Heart left ventricle (tissue), 16 donors: ENCODE results near the gene ADRA1B. TPM values are rescaled to one million over a fixed set of nuclear protein-coding genes. Genes with fewer than 3 reads are reported as not detected.
"Not testable (repeated sequence)": the region's sequence is repeated elsewhere in the genome, so short reads cannot be mapped to it uniquely, and the experiment has no call there.

Experiments used
- ATAC-seq, 4 donors: fragments of 200-7000 bp; cut with Tn5 transposase; one replicate each; pipeline ENCODE4 v1.9.1; 2020 to 2022; ENCODE audit warnings: moderate library complexity in 4 of 4, mild to moderate bottlenecking in 3 of 4, moderate number of reproducible peaks in 1 of 4
- DNase-seq, 5 donors: peaks; one replicate each; pipeline ENCODE4 v3.0.0-alpha.2; 2020
- H3K27ac ChIP-seq, 12 donors: fragments of 200-600 bp; sonication (generic) in 4 of 12; one replicate each; pipeline versions ENCODE4 v1.5.0 to v1.8.0; 2016 to 2022; ENCODE audit warnings: mild to moderate bottlenecking in 2 of 12
- H3K27me3 ChIP-seq, 9 donors: fragments of 200-600 bp; sonication (generic) in 2 of 9; one replicate each; pipeline versions ENCODE4 v1.5.1 to v1.8.0; 2016 to 2022; ENCODE audit warnings: mild to moderate bottlenecking in 3 of 9
- H3K36me3 ChIP-seq, 9 donors: fragments of 200-600 bp; sonication (generic) in 2 of 9; one replicate each; pipeline versions ENCODE4 v1.5.0 to v1.8.0; 2018 to 2022; ENCODE audit warnings: mild to moderate bottlenecking in 2 of 9
- H3K4me1 ChIP-seq, 12 donors: fragments of 200-600 bp; sonication (generic) in 4 of 12; one replicate each; pipeline versions ENCODE4 v1.5.0 to v1.8.0; 2016 to 2022; ENCODE audit warnings: mild to moderate bottlenecking in 3 of 12
- H3K4me3 ChIP-seq, 12 donors: fragments of 200-600 bp; sonication (generic) in 4 of 12; one replicate each; pipeline versions ENCODE4 v1.5.0 to v1.8.0; 2017 to 2022; ENCODE audit warnings: mild to moderate bottlenecking in 9 of 12, moderate library complexity in 4 of 12
- H3K9me3 ChIP-seq, 12 donors: fragments of 200-600 bp; sonication (generic) in 4 of 12; one replicate each; pipeline versions ENCODE4 v1.5.0 to v1.8.0; 2016 to 2022; ENCODE audit warnings: mild to moderate bottlenecking in 1 of 12
- POLR2A ChIP-seq, 2 donors: fragments of 450-650 bp; IDR thresholded peaks; one replicate each; pipeline ENCODE4 v1.6.1; 2017; ENCODE audit warnings: antibody characterized with exemption in 2 of 2, mild to moderate bottlenecking in 2 of 2, moderate library complexity in 2 of 2
- WGBS, 4 donors: extraction: QIAGEN DNeasy Blood & Tissue Kit in 2 of 4; methylation state at CpG; one replicate each; pipeline versions ENCODE4 v1.1.5 to v1.1.7; 2013 to 2018; 5-methylcytosine and 5-hydroxymethylcytosine counted together
- intact Hi-C, 10 donors: fragments of 100-400 bp; cut with DNase I; formaldehyde crosslinking; loops; one replicate each; pipeline versions ENCODE4 v1.11.1 to v1.14.2; 2022
- polyA plus RNA-seq, 2 donors: library from polyadenylated mRNA; stranded (reverse); fragments of 200-250 nt; gene quantifications; one replicate each; pipeline ENCODE4 v1.2.3, GENCODE V29; 2013
- total RNA-seq, 9 donors: library from RNA; depleted of rRNA in 2 of 9; stranded (reverse); fragments of >200 nt in 2 of 9; fragmentation: NEBNext Ultra II Directional in 3 of 9; extraction: Animal tissue kit (Norgen Biotek cat#: 25700) in 3 of 9; gene quantifications; one replicate each; pipeline versions ENCODE4 v1.1.0 to v1.2.4, GENCODE V29; 2016 to 2023
- TF ChIP-seq, protein P1 (sequence below), 12 donors: fragments of 200-600 bp; sonication (generic) in 4 of 12; IDR thresholded peaks; one replicate each; pipeline versions ENCODE4 v1.5.0 to v1.8.0; 2018 to 2022; ENCODE audit warnings: antibody characterized with exemption in 12 of 12, mild to moderate bottlenecking in 5 of 12
- donor health status: ischemic (EF 13 %, LVEDD 7.1; RV severe dilation, severe dysfunction).
- donor health status: healthy with polysubstance abuse.
- donor health status: DM: no; HTN: yes; CAD: no.
- donor health status: DM: no; HTN: no; CAD: no.
- donor health status: ischemic (EF 25% LVEDD 6.9; RV normal size, moderate dysfunction).
- donor health status: ischemic (EF 25% LVEDD 5.7; RV mildly dilated, moderate dysfunction).
- donor health status: healthy.
- donor health status: DM: yes; HTN: yes; CAD: no.
- donor health status: ischemic (EF 35%, LVEDD 5.7; RV mildly dilated, moderate dysfunction).
- donor health status: nonischemic (EF 11% LVEDD 7.7; RV severe dilation, severe dysfunction).
- donor health status: DM: yes; HTN: yes; CAD: no.
- donor health status: PGD.
- donor health status: ischemic (EF 29% LVEDD 5.4; RV normal size, mild dysfunction).
- donor health status: nonischemic (EF 23%, LVEDD 6.1; RV moderate dilation, normal function).

Gene ADRA1B
- total and polyA plus RNA-seq, 11 donors, result 0.65 to 5.4 (median 2.3) TPM

DNA sequence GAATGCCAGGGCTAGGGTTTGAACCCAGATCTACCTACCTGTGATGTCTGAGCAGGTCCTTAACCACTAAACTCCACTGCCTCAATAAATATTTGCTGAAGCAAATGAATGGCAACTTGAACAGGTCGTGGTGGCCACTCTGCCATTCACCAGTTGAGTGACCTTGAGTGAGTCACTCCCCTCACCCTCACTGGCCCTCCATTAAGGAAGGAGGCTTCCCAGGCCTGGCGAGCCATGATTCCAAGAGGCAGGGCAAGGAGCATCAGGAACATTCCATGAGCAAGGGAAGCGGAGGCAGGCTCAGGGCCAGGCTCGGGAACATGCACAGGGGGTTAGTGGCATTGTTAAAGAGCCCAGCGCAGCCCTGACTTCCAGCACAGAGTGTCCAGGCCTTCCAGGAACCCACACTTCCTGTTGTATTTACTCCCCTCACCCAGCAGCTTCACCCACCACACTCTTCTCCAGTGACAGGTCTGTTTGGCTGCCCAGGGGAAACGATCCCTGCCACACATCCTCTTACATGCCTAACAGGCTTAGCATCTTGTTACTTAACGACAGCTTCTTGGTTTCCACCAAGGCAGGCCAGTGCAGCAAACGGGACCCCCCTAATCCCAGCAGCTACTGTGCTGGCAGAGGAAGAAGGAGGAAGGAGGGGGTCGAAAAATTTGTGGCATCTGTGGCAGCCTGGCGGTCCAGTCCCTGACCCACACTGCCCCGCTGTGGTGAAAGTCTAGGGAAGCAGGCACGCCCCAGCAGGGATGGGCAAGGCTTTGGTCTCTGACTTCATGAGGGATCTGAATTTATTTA, 49.0 kb downstream of the ADRA1B start:
- H3K27ac ChIP-seq, result no peak overlapping the region
- intact Hi-C loops, result loop anchor here in 8 of 10 donors (1.0 to 10.0 kb wide), 6 partner anchors 45 to 523 kb away; no protein-coding TSS in a partner anchor
- H3K36me3 ChIP-seq, result no peaks in the 10 kb centered on the region
- no peak overlapping the region for H3K4me3 ChIP-seq
- peaks cover 0 to 4% (median 0%) of the 10 kb centered on the region in 12 donors for H3K4me1 ChIP-seq
- WGBS, 4 donors, result 34 to 49% (median 36%) methylated on average over 12 of the region's 12 CpGs
- H3K27me3 ChIP-seq, result peaks cover 0 to 24% (median 2%) of the 10 kb centered on the region in 9 donors
- ATAC-seq (peak; percentile 69 to 85 (median 77)), DNase-seq (peak in 4 of 5 donors; percentile 35 to 65 (median 54))
- TF ChIP-seq, protein P1, sequence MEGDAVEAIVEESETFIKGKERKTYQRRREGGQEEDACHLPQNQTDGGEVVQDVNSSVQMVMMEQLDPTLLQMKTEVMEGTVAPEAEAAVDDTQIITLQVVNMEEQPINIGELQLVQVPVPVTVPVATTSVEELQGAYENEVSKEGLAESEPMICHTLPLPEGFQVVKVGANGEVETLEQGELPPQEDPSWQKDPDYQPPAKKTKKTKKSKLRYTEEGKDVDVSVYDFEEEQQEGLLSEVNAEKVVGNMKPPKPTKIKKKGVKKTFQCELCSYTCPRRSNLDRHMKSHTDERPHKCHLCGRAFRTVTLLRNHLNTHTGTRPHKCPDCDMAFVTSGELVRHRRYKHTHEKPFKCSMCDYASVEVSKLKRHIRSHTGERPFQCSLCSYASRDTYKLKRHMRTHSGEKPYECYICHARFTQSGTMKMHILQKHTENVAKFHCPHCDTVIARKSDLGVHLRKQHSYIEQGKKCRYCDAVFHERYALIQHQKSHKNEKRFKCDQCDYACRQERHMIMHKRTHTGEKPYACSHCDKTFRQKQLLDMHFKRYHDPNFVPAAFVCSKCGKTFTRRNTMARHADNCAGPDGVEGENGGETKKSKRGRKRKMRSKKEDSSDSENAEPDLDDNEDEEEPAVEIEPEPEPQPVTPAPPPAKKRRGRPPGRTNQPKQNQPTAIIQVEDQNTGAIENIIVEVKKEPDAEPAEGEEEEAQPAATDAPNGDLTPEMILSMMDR (IDR thresholded peaks at IDR 0.05), result peak; percentile 38 to 79 (median 63)
- no peak for TF ChIP-seq POLR2A (IDR thresholded peaks at IDR 0.05)
- H3K9me3 ChIP-seq, result no peaks in the 10 kb centered on the region

DNA sequence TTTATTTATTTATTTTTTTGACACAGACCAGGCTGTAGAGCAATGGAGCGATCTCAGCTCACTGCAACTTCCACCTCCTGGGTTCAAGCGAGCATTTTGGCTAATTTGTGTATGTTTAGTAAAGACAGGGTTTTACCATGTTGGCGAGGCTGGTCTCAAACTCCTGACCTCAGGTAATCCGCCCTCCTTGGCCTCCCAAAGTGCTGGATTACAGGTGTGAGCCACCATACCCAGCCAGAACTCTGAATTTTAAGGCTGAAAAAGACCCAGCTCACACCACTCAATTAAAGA, 49.5 kb downstream of the ADRA1B start:
- 63 to 68% (median 64%) methylated on average over 4 of the region's 4 CpGs for WGBS, 4 donors
- not testable (repeated sequence) for H3K27ac ChIP-seq, H3K4me3 ChIP-seq, H3K9me3 ChIP-seq, ATAC-seq, H3K36me3 ChIP-seq, DNase-seq, H3K4me1 ChIP-seq
- peaks cover 0 to 25% (median 4%) of the 10 kb centered on the region in 9 donors for H3K27me3 ChIP-seq
- intact Hi-C loops, result loop anchor here in 8 of 10 donors (1.0 to 10.0 kb wide), 6 partner anchors 45 to 523 kb away; no protein-coding TSS in a partner anchor
- TF ChIP-seq, protein P1 (IDR thresholded peaks at IDR 0.05), result peak in 3 of 12 donors; percentile 1 to 6 (median 5)

DNA sequence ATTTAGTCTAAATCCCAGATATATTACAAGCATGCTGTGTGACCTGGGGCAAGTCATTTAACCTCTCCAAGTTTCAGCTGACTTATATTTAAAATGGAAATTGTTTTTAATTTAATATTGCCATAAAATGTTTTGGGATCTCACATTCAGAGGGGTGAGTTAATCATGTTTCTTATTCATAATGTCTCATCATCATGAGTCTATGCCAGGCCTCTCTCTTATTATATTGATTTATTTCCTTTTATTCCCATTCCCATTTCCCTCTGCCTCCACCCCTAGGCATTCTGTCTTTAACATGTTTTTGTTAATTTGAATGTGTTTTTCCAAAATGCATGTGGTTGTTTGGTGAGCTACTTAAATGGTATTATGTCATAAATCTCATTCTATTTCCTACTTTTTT, 53.7 kb downstream of the ADRA1B start:
- Histone ChIP-seq H3K36me3 (no peaks in the 10 kb centered on the region), H3K27ac (no peak overlapping the region), H3K27me3 (peaks cover 0 to 50% (median 23%) of the 10 kb centered on the region in 9 donors), H3K4me1 (peaks cover 0 to 10% (median under 1%) of the 10 kb centered on the region in 12 donors), H3K9me3 (no peaks in the 10 kb centered on the region), H3K4me3 (no peak overlapping the region)
- DNase-seq (no peak), ATAC-seq (no peak)
- TF ChIP-seq POLR2A (IDR thresholded peaks at IDR 0.05), result no peak
- TF ChIP-seq, protein P1 (IDR thresholded peaks at IDR 0.05), result no peak
- intact Hi-C loops, result loop anchor here in 8 of 10 donors (5.0 to 10.0 kb wide), 6 partner anchors 453 to 635 kb away; partner anchors contain the start of gene IL12B (in 1 of the 8)

DNA sequence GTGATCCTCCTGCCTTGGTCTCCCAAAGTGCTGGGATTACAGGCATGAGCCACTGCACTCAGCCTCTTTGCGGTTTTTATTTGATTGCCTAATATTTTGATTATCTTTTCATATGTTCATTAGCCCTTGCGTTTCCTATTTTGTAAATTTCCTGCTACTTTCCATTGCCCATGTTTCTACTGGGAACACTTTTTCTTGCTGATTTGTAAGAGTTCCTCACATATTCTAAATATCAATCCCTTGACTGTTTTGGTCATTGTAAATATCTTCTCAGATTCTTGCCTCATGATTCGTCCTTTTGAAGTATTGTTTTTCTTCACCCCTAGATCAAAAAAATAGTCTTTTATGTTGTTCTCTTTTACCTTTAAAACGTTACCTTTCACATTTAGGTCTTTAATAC, 54.8 kb downstream of the ADRA1B start:
- H3K27ac ChIP-seq, result no peak overlapping the region
- H3K4me3 ChIP-seq, result no peak overlapping the region
- no peak for TF ChIP-seq POLR2A (IDR thresholded peaks at IDR 0.05)
- no peaks in the 10 kb centered on the region for H3K9me3 ChIP-seq
- no peaks in the 10 kb centered on the region for H3K36me3 ChIP-seq
- H3K4me1 ChIP-seq, result peaks cover 0 to 13% (median 9%) of the 10 kb centered on the region in 12 donors
- DNase-seq (no peak), ATAC-seq (no peak)
- 73 to 84% (median 81%) methylated on average over 4 of the region's 4 CpGs for WGBS, 4 donors
- peaks cover 0 to 50% (median 23%) of the 10 kb centered on the region in 9 donors for H3K27me3 ChIP-seq
- intact Hi-C loops, result loop anchor here in 2 of 10 donors (5.0 to 10.0 kb wide), 2 partner anchors 454 to 636 kb away; partner anchors contain the start of gene IL12B (in 1 of the 2)
